ENCODE results near the gene KCNAB2. TPM values are rescaled to one million over a fixed set of nuclear protein-coding genes. Genes with fewer than 3 reads are reported as not detected.

The KCNAB2 gene
- total and polyA plus RNA-seq, 4 donors: 1.8 to 5.9 (median 4.5) TPM

DNA sequence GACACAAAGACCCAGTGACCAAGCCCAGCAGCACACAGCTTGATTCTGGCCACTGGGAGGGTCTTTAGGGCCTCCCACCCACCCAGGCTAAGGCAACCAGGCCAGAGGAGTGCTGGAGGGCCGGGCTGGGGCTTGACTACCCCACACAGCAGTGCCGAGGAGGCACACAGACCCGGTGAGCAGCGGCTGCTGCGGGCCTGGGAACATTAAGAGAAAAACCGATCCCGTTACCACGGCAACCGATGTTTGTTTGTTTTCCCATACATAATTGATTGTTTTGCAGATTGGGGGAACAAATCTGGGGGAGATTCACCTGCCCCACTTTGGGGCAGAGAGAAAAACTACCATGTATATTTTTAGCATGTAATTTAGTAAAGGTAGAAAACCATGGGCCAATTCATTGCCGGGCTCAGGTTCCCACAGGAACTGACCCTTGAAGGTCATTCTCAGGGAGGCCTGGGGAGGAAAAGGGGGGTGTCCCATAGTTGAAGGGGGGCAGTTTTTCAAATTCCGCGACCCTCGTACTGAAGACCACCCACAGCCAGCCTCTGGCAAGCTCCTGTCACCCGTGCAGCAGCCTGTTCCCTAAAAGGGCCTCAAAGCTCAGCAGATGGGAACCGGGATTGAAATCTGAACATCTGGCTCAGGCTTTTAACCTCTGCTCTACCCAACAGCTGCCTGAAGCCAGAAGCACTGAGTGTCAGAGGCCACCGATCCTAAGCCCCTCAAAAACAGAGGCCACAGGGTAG lies 99.1 kb downstream of the KCNAB2 start:
- no peaks in the 10 kb centered on the region for H3K27me3 ChIP-seq (ENCODE audit: control insufficient read depth in 4 of 4, insufficient read depth in 4 of 4, low read length in 3 of 4)
- no peak overlapping the region for H3K4me3 ChIP-seq (ENCODE audit: low read depth in 1 of 3, low read length in 3 of 3)
- H3K27ac ChIP-seq (ENCODE audit: low read depth in 1 of 2, low read length in 2 of 2): no peak overlapping the region
- no peaks in the 10 kb centered on the region for H3K9me3 ChIP-seq (ENCODE audit: control insufficient read depth in 4 of 4, low read length in 3 of 4)
- H3K9ac ChIP-seq (ENCODE audit: low read depth in 1 of 2, low read length in 2 of 2): no peak overlapping the region
- TF ChIP-seq HNF4G (IDR thresholded peaks at IDR 0.05) (no peak), FOXA1 (IDR thresholded peaks at IDR 0.05) (no peak), FOXA2 (IDR thresholded peaks at IDR 0.05) (no peak), YY1 (IDR thresholded peaks at IDR 0.05) (no peak)
- H3K4me1 ChIP-seq (ENCODE audit: control insufficient read depth in 4 of 4, insufficient read depth in 4 of 4, low read length in 3 of 4): peaks cover 0 to 4% (median 0%) of the 10 kb centered on the region in 4 donors
- 46% methylated on average over 16 of the region's 16 CpGs for WGBS
- H3K36me3 ChIP-seq (ENCODE audit: control insufficient read depth in 4 of 4, insufficient read depth in 3 of 4, low read depth in 1 of 4, low read length in 3 of 4): no peaks in the 10 kb centered on the region
- no peak for DNase-seq (ENCODE audit: low spot score)

DNA sequence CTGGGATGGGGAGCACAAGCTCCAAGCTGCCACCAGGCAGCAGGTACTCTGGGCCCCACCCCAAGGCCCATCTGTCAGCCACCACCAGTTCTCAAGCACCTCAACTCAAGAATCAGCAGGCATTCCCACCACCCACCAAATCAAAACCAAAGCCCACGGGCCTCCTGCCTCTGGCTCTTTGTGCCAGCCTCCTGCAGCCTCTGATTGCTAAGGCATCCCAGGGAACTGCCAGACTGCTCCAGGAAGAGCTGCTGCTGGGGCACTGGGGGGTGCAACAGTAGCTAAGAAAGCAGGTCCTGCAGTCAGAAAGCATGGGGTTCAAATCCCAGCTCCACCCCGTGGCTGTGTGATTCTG lies 99.7 kb downstream of the KCNAB2 start:
- TF ChIP-seq RAD21 (IDR thresholded peaks at IDR 0.05) (no peak), FOXA1 (IDR thresholded peaks at IDR 0.05) (no peak), GABPA (IDR thresholded peaks at IDR 0.05 in 1 of 2, conservative IDR thresholded peaks at IDR 0.05 in 1 of 2) (no peak), HNF4G (IDR thresholded peaks at IDR 0.05) (no peak), EGR1 (IDR thresholded peaks at IDR 0.05; ENCODE audit: low read depth in 2 of 2) (no peak), SP1 (IDR thresholded peaks at IDR 0.05) (no peak), HNF4A (conservative IDR thresholded peaks at IDR 0.05) (no peak)
- TF ChIP-seq, protein P1, sequence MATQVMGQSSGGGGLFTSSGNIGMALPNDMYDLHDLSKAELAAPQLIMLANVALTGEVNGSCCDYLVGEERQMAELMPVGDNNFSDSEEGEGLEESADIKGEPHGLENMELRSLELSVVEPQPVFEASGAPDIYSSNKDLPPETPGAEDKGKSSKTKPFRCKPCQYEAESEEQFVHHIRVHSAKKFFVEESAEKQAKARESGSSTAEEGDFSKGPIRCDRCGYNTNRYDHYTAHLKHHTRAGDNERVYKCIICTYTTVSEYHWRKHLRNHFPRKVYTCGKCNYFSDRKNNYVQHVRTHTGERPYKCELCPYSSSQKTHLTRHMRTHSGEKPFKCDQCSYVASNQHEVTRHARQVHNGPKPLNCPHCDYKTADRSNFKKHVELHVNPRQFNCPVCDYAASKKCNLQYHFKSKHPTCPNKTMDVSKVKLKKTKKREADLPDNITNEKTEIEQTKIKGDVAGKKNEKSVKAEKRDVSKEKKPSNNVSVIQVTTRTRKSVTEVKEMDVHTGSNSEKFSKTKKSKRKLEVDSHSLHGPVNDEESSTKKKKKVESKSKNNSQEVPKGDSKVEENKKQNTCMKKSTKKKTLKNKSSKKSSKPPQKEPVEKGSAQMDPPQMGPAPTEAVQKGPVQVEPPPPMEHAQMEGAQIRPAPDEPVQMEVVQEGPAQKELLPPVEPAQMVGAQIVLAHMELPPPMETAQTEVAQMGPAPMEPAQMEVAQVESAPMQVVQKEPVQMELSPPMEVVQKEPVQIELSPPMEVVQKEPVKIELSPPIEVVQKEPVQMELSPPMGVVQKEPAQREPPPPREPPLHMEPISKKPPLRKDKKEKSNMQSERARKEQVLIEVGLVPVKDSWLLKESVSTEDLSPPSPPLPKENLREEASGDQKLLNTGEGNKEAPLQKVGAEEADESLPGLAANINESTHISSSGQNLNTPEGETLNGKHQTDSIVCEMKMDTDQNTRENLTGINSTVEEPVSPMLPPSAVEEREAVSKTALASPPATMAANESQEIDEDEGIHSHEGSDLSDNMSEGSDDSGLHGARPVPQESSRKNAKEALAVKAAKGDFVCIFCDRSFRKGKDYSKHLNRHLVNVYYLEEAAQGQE (IDR thresholded peaks at IDR 0.05): no peak
- TF ChIP-seq, protein P2, sequence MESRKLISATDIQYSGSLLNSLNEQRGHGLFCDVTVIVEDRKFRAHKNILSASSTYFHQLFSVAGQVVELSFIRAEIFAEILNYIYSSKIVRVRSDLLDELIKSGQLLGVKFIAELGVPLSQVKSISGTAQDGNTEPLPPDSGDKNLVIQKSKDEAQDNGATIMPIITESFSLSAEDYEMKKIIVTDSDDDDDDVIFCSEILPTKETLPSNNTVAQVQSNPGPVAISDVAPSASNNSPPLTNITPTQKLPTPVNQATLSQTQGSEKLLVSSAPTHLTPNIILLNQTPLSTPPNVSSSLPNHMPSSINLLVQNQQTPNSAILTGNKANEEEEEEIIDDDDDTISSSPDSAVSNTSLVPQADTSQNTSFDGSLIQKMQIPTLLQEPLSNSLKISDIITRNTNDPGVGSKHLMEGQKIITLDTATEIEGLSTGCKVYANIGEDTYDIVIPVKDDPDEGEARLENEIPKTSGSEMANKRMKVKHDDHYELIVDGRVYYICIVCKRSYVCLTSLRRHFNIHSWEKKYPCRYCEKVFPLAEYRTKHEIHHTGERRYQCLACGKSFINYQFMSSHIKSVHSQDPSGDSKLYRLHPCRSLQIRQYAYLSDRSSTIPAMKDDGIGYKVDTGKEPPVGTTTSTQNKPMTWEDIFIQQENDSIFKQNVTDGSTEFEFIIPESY (IDR thresholded peaks at IDR 0.05): no peak
- TF ChIP-seq, protein P3, sequence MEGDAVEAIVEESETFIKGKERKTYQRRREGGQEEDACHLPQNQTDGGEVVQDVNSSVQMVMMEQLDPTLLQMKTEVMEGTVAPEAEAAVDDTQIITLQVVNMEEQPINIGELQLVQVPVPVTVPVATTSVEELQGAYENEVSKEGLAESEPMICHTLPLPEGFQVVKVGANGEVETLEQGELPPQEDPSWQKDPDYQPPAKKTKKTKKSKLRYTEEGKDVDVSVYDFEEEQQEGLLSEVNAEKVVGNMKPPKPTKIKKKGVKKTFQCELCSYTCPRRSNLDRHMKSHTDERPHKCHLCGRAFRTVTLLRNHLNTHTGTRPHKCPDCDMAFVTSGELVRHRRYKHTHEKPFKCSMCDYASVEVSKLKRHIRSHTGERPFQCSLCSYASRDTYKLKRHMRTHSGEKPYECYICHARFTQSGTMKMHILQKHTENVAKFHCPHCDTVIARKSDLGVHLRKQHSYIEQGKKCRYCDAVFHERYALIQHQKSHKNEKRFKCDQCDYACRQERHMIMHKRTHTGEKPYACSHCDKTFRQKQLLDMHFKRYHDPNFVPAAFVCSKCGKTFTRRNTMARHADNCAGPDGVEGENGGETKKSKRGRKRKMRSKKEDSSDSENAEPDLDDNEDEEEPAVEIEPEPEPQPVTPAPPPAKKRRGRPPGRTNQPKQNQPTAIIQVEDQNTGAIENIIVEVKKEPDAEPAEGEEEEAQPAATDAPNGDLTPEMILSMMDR (IDR thresholded peaks at IDR 0.05; ENCODE audit: low read depth, low read length, missing input control): no peak
- Histone ChIP-seq H3K4me3 (ENCODE audit: low read depth in 1 of 3, low read length in 3 of 3) (no peak overlapping the region), H3K4me1 (ENCODE audit: control insufficient read depth in 4 of 4, insufficient read depth in 4 of 4, low read length in 3 of 4) (peaks cover 0 to 4% (median 0%) of the 10 kb centered on the region in 4 donors), H3K9ac (ENCODE audit: low read depth in 1 of 2, low read length in 2 of 2) (no peak overlapping the region), H3K27ac (ENCODE audit: low read depth in 1 of 2, low read length in 2 of 2) (no peak overlapping the region), H3K36me3 (ENCODE audit: control insufficient read depth in 4 of 4, insufficient read depth in 3 of 4, low read depth in 1 of 4, low read length in 3 of 4) (no peaks in the 10 kb centered on the region), H3K27me3 (ENCODE audit: control insufficient read depth in 4 of 4, insufficient read depth in 4 of 4, low read length in 3 of 4) (no peaks in the 10 kb centered on the region), H3K9me3 (ENCODE audit: control insufficient read depth in 4 of 4, low read length in 3 of 4) (no peaks in the 10 kb centered on the region)
- DNase-seq (ENCODE audit: low spot score): no peak
- 70% methylated on average over 2 of the region's 2 CpGs for WGBS

All from liver (tissue), 9 donors.